ENCODE results near the gene PWWP2B. TPM values are rescaled to one million over a fixed set of nuclear protein-coding genes. Genes with fewer than 3 reads are reported as not detected.

The PWWP2B gene
- total and polyA plus RNA-seq, 2 of the 13 experiments (the other 11 are each of a cell fraction or from before 2014, with no cell fraction given): 2.3 to 4.7 TPM

DNA sequence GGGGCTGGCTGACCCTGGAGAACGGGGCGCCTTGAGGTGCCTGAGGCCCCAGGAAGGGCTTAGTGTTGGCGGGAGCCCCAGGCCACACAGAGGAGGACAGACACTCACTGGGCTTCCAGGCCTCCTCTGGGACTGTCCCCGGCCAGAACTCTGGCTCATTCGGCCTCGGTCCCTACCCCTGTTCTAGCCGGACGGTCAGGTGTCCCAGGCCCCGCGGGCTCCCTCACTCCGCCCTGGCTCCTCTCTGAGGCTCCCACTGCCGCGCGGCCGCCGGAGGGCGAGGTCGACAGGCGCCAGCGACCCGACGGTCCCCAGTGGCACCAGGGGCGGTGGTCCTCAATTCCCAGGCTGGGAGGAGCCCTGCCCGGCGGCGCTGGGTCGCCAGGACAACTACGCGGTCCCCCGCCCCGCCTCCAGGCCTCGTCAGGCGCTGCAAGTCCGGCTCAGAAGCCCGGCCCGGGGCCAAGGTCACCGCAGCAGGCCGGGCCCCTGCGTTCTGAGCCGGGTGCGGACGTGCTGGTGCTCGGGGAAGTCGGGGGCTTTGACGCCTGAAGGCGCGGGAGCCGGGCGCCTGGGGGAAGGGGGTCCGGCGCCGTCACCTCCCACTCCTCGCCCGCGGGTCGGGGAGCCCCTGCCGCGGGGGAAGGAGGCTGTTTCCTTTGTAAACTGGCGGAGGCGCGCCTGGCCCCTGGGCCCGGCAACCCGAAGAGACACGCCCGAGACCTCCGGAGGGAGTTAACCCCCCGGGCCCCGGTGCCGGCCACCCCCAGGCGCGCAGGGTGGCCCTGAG lies 1.1 kb upstream of the PWWP2B start (continued):
- TF ChIP-seq, protein P1, sequence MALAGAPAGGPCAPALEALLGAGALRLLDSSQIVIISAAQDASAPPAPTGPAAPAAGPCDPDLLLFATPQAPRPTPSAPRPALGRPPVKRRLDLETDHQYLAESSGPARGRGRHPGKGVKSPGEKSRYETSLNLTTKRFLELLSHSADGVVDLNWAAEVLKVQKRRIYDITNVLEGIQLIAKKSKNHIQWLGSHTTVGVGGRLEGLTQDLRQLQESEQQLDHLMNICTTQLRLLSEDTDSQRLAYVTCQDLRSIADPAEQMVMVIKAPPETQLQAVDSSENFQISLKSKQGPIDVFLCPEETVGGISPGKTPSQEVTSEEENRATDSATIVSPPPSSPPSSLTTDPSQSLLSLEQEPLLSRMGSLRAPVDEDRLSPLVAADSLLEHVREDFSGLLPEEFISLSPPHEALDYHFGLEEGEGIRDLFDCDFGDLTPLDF (CRISPR knock-in tag; IDR thresholded peaks at IDR 0.05): 0 out of 2 replicates have a peak, but pooled peaks have one; percentile 64
- TF ChIP-seq, protein P2, sequence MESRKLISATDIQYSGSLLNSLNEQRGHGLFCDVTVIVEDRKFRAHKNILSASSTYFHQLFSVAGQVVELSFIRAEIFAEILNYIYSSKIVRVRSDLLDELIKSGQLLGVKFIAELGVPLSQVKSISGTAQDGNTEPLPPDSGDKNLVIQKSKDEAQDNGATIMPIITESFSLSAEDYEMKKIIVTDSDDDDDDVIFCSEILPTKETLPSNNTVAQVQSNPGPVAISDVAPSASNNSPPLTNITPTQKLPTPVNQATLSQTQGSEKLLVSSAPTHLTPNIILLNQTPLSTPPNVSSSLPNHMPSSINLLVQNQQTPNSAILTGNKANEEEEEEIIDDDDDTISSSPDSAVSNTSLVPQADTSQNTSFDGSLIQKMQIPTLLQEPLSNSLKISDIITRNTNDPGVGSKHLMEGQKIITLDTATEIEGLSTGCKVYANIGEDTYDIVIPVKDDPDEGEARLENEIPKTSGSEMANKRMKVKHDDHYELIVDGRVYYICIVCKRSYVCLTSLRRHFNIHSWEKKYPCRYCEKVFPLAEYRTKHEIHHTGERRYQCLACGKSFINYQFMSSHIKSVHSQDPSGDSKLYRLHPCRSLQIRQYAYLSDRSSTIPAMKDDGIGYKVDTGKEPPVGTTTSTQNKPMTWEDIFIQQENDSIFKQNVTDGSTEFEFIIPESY (CRISPR knock-in tag; IDR thresholded peaks at IDR 0.05): no peak
- TF ChIP-seq BATF2 (CRISPR knock-in tag; IDR thresholded peaks at IDR 0.05) (no peak), CBFB (CRISPR knock-in tag; IDR thresholded peaks at IDR 0.05) (peak; percentile 46; the same call in 1 of the 2 replicates), SYNCRIP (IDR thresholded peaks at IDR 0.05; ENCODE audit: insufficient read depth, low read depth, low read length) (no peak), NR2C2 (CRISPR knock-in tag; IDR thresholded peaks at IDR 0.05; ENCODE audit: borderline replicate concordance) (0 out of 2 replicates have a peak, but pooled peaks have one; percentile 44), ZNF569 (CRISPR knock-in tag; IDR thresholded peaks at IDR 0.05; ENCODE audit: borderline replicate concordance) (no peak), TBX2 (CRISPR knock-in tag; IDR thresholded peaks at IDR 0.05; ENCODE audit: borderline replicate concordance) (peak; percentile 69), TBP (CRISPR knock-in tag; IDR thresholded peaks at IDR 0.05) (no peak), RFX5 (IDR thresholded peaks at IDR 0.05; ENCODE audit: low read depth, low read length) (no peak), TP53 (CRISPR knock-in tag; conservative IDR thresholded peaks at IDR 0.05) (no peak), SATB2 (CRISPR knock-in tag; IDR thresholded peaks at IDR 0.05) (no peak), ESRRA (CRISPR knock-in tag; IDR thresholded peaks at IDR 0.05; ENCODE audit: low read depth) (0 out of 2 replicates have a peak, but pooled peaks have one; percentile 19), ZSCAN22 (CRISPR knock-in tag; IDR thresholded peaks at IDR 0.05) (no peak), ZNF274 (CRISPR knock-in tag; IDR thresholded peaks at IDR 0.05) (no peak), ZFX (CRISPR knock-in tag; IDR thresholded peaks at IDR 0.05; ENCODE audit: low read depth) (peak; percentile 92), HOXD1 (CRISPR knock-in tag; IDR thresholded peaks at IDR 0.05) (peak; percentile 87), ZNF772 (CRISPR knock-in tag; IDR thresholded peaks at IDR 0.05) (peak; percentile 79; the same call in 1 of the 2 replicates), SP1 (IDR thresholded peaks at IDR 0.05) (no peak), SP1 (CRISPR knock-in tag; IDR thresholded peaks at IDR 0.05) (no peak), NRL (CRISPR knock-in tag; IDR thresholded peaks at IDR 0.05; ENCODE audit: borderline replicate concordance) (0 out of 2 replicates have a peak, but pooled peaks have one; percentile 50), POLR2G (IDR thresholded peaks at IDR 0.05; ENCODE audit: low read depth, low read length) (peak; percentile 83), MYC (CRISPR knock-in tag; IDR thresholded peaks at IDR 0.05; ENCODE audit: borderline replicate concordance) (peak; percentile 45; the same call in 1 of the 2 replicates)
- TF ChIP-seq, protein P3, sequence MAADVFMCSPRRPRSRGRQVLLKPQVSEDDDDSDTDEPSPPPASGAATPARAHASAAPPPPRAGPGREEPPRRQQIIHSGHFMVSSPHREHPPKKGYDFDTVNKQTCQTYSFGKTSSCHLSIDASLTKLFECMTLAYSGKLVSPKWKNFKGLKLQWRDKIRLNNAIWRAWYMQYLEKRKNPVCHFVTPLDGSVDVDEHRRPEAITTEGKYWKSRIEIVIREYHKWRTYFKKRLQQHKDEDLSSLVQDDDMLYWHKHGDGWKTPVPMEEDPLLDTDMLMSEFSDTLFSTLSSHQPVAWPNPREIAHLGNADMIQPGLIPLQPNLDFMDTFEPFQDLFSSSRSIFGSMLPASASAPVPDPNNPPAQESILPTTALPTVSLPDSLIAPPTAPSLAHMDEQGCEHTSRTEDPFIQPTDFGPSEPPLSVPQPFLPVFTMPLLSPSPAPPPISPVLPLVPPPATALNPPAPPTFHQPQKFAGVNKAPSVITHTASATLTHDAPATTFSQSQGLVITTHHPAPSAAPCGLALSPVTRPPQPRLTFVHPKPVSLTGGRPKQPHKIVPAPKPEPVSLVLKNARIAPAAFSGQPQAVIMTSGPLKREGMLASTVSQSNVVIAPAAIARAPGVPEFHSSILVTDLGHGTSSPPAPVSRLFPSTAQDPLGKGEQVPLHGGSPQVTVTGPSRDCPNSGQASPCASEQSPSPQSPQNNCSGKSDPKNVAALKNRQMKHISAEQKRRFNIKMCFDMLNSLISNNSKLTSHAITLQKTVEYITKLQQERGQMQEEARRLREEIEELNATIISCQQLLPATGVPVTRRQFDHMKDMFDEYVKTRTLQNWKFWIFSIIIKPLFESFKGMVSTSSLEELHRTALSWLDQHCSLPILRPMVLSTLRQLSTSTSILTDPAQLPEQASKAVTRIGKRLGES (CRISPR knock-in tag; IDR thresholded peaks at IDR 0.05; ENCODE audit: borderline replicate concordance): no peak
